NCI-H2227 treated with DMSO at 0.1 percent for 48 hours (cell line): ENCODE measurements around the gene SFRP4.

ENCODE experiments used
- DNase-seq: peaks from one replicate; lab custom pipeline; 2025; lab: John Stamatoyannopoulos, UW

The SFRP4 gene

DNA sequence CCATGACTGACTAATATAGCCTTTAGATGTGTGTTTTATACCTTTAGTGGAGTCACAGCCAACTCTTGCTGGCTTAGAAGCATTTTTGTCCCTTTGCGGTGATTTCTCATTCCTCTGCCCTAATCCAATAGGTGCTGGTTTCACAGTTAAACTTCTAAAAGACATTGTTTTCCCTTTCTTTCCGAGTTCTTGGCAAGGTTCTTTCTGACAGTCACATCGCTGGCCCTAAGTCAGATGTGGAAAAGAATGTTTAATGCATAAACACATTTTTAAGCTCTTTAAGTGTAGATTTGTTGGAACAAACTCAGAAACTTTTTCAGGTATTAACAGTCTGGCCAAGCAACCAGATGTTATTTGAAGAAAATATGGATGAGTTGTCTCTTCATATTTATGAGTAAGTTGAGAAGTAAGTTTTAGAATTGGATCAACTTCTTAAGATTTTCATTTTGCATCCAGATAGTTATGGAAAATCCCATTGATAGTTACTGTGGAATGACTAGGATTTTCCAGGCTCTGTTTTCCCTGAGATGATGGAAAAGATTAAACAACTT is 7.9 kb upstream of the SFRP4 start:
- DNase-seq: no peak

DNA sequence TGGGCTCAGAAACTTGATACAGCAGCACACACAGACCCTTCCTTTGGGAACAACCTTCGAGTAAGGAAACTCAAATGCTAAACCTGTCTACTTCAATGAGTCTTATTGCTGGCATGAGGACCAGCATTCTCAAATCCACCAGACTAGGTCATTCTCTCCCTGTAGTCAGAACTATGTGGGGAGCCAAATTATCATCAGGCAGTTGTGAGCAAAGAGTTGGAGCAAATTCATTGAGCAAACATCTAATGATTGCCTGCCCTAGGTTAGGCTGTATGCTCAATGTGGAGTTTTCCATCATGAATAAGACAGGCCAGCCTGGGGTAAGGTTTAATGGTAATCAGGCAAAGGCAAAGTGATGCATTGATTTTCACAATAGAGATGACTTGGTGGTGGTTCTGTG is 7.4 kb upstream of the SFRP4 start:
- no peak for DNase-seq

DNA sequence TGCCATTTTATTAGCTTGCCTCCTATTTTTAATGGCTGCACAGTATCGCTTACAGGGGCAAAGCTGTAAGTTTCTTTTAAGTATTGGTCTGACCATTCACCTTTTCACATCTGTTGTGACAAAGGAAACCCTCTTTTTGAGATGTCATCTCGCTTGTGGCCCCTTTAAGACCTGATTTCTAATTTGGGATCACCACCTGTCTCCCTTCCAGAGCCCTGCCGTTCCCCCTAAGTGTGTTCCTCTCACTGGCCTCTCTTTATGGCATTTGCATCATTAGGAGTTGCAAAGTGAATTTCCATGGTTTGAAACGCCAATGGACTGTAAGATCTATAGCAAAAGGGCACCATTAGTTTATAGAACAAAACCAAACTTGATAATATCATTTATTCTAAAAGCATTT is 5.3 kb upstream of the SFRP4 start:
- no peak for DNase-seq

GRCh38 chr7:37920849-37921805 is 4.5 kb upstream of the SFRP4 start:
- DNase-seq: no peak

DNA sequence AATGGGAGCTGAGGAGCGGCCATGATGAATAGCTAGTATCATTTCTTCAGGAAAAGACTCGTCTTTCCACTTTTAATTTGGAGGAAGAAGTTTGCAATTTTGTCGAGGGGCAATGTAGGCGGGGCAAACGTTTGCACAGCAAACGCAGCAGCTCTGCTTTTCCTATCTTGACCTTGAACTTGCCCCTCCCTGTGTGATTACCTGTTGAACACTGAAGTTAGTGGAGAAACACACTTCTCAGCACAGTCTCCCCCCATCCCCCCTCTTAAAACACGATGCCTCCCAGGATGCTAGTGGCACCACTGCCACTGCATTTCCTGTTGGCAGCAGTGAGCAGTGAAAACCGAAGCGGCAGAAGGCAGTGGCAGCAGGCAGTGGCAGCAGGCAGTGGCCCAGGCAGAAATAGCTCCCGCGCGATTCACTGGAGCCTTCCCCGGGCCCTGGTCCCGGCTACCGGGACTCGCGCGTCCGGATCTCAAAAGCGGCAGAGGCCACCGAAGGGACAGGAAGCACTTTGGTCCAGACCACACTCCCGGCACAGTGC is 3.8 kb upstream of the SFRP4 start, which contains the start of gene EPDR1:
Gene EPDR1, plus strand, starts transcription at position 336 of the 544 bp plus-strand sequence. CDS start 300 bp downstream, outside the sequence.
- no peak for DNase-seq

- DNase-seq: no peak
Observed at GRCh38 chr7:37918526-37918925, 1.9 kb upstream of the SFRP4 start.

DNA sequence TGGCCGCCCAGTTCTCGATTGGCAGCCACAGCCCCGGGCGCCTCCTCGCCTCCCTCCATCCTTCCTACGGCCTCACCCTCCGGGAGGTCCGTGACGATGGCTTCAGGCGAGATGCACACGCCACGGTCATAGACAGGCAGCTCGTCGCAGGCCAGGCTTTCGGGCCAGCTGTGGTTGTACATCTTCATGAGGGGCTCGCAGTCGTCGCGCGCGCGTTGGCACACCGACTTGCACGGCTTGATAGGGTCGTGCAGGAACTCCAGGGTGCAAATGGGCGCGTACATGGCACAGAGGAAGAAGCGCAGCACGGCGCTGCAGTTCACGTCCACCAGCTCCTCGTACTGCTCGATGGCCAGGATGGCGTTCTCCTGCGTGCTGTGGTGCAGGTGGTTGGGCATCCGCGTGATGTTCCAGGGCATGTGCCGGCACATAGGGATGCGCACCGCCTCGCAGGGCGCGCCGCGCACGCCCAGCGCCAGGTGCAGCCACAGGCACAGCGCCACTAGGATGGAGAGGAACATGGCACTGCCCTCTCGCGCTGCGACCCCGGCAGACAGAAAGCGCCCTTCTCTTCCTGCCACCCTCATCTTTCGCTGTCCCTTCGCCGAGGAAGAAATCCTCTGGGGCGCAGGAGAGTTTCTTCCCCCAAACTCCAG is 472 bp downstream of the SFRP4 start:
- no peak for DNase-seq

DNA sequence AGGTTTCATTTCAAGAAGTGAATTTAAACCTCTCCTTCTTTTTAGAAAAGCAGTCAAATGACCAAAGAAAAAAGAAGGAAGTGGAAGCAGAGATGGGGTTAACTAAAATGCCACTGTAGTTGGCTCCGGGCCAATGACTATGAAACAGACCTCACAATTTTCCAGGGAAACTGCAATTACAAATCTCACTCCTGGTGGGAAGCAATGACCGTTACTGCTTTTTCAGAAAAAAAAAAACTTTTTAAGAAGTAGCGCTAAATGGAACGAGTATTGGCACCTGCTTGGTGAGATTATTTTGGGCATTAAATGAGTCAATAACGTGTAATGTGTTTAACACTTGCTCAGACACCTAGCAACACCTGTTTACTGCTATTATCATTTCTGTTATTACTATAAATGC is 1.2 kb downstream of the SFRP4 start:
- DNase-seq: no peak

DNA sequence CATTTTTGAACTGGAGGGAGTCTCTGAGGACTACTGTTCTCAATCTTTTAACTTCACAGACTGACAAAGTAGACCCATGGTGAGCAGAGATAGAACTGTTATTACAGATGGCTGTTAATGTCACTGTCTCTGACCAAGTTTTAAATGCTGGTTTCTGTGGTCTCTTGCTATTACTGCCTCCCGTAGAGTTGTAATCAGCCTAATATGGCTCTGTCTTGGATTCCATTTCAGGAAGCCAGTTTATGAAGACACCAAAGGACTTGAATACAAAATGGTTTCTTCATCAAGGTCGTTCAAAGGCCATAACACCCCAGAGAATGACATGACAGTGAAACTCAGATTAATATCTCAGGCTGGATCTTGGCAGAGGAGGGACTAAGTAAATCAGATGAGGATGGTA is 3.9 kb downstream of the SFRP4 start:
- no peak for DNase-seq

- DNase-seq: no peak
Observed at GRCh38 chr7:37908221-37908788, 8.3 kb downstream of the SFRP4 start.

DNA sequence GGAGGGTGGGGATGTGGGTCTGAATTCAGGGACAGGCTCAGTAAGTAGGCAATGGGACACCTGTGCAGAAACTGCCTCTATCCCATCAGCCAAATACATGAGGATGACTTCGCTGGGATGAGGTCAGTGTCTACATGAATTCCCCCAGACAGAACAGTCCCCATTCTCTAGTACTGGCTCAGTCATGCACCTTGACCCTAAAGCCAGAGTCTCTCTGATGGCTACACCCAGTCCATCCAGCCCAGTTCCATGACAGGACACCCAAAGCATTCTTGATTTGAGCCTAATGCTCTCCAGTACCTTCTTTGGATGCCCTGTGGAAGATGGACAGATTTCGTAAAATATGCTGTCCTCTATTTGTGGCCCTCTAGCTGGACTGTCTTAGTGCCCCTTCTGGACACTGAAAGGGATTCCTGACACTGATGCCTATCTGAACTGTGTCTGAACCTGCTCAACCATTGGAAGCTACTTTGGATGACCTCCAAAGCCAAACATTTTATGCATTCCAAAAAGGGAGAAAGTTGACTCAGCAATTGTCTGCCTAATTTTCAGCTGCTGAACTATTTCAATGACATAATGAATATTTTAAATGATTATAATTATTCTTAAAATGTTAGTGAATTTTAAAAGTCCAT is 14.6 kb downstream of the SFRP4 start:
- no peak for DNase-seq

DNA sequence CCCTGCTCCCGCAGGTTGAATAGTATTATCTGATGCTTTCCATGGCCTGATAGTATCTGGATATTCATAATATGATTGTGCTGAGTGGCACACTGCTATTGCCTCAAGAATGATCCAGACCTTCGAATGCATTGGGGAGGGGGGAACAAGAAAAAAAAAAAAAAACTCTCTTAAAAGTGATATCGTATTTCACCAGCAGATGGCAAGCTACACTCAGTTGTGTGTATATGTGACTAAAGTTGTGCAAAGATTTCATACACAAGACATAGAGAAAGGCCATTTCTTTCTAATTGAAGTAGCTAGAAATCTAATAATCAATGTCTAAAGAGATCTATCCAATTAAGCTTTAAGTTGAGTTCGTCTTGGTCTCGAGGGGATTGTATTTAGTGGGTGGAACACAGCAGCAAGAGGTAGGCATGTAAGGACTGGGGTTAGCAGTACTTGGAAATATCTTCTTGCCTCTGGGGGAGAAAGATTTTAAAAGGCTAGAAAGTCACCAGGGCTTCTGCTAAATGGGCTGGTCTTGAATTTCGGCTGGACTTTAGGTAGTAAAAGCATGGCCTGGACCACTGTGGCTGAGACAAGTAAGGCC is 15.3 kb downstream of the SFRP4 start:
- no peak for DNase-seq

- no peak for DNase-seq
Observed at GRCh38 chr7:37899712-37900247, 16.8 kb downstream of the SFRP4 start.

DNA sequence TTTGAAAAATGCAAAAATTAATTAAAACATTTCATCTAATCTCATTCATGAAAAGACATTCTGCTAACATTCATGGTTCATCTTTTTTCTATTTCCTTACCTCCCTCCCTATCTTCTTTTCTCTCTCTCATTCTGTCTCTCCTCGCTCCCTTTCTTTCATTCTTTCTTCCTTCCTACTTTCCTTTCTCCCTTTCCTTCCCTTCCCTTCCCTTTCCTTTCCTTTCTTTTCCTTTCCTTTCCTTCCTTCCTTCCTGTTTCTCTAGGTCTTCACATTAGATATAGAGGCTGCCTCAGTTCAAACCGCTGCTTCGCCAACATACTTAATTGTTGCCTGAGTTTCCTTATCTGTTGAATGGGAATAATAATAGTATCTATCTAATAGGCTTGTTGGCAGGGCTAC is 21.9 kb downstream of the SFRP4 start:
- DNase-seq: no peak

DNA sequence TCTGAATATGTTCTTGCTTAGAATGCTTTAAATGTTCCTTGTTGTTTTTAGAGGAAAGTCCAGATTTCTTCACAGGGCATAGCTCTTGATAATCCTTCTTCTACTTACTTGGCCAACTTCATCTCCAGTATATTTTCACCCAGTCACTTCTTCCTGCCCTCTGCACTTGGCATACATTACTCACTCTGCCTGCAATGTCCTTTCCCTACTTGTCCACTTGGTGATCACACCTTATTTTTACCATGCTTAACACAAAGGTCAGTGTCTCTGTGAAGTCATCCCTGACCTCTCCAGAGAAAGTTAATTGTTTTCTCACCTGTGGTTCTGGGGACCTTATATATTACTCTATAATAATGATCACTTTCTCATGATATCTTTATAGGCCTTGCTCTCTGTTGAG is 23.3 kb downstream of the SFRP4 start:
- no peak for DNase-seq

DNA sequence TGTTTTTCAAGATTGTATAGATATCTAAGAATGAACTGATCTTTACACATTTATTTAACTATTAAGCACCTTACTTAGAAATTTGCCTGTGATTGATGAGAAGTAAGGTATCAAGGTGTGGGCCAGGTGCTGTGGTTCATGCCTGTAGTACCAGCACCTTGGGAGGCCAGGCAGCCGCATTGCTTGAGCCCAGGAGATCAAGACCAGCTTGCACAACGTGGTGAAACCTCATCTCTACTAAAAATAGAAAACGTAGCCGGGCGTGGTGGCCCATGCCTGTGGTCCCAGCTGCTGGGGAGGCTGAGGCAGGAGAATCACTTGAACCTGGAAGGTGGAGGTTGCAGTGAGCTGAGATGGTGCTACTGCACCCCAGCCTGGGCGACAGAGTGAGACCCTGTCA is 34.5 kb downstream of the SFRP4 start:
- DNase-seq: no peak
